Smooth muscle cell (in vitro differentiated cells): ENCODE data around the gene FSTL4. TPM values are rescaled to one million over a fixed set of nuclear protein-coding genes. Genes with fewer than 3 reads are reported as not detected.
"Not testable (repeated sequence)": the region's sequence is repeated elsewhere in the genome, so short reads cannot be mapped to it uniquely, and the experiment has no call there.

Source experiments
- DNase-seq: peaks from one replicate; lab custom pipeline; 2025; ENCODE audit not compliant: unreplicated experiment; lab: John Stamatoyannopoulos, UW
- H2AFZ ChIP-seq: fragments of 200-600 bp; sonication (generic); 2 replicates; pipeline ENCODE4 v1.6.0; 2016; ENCODE audit warnings: antibody characterized with exemption, low read depth, mild to moderate bottlenecking
- H3F3A ChIP-seq: fragments of 200-600 bp; sonication (generic); 2 replicates; pipeline ENCODE4 v1.6.0; 2017; ENCODE audit warnings: antibody characterized with exemption, low read depth
- H3K27ac ChIP-seq: fragments of 200-600 bp; sonication (generic); 2 replicates; pipeline ENCODE4 v1.5.1; 2016; ENCODE audit warnings: low read depth, mild to moderate bottlenecking
- H3K27me3 ChIP-seq: fragments of 200-600 bp; sonication (generic); 2 replicates; pipeline ENCODE4 v1.6.1; 2016; ENCODE audit warnings: low read depth, mild to moderate bottlenecking
- H3K36me3 ChIP-seq: fragments of 200-600 bp; sonication (generic); 2 replicates; pipeline ENCODE4 v1.5.1; 2016; ENCODE audit warnings: low read depth
- H3K4me1 ChIP-seq: fragments of 200-600 bp; sonication (generic); 2 replicates; pipeline ENCODE4 v1.5.1; 2016; ENCODE audit warnings: low read depth
- H3K4me2 ChIP-seq: fragments of 200-600 bp; sonication (generic); 2 replicates; pipeline ENCODE4 v1.6.0; 2016; ENCODE audit warnings: mild to moderate bottlenecking
- H3K4me3 ChIP-seq: fragments of 200-600 bp; sonication (generic); 2 replicates; pipeline ENCODE4 v1.5.1; 2016; ENCODE audit warnings: mild to moderate bottlenecking
- H3K79me2 ChIP-seq: fragments of 200-600 bp; sonication (generic); 2 replicates; pipeline ENCODE4 v1.6.0; 2016; ENCODE audit warnings: low read depth, mild to moderate bottlenecking
- H3K9ac ChIP-seq: fragments of 200-600 bp; sonication (generic); 2 replicates; pipeline ENCODE4 v1.6.0; 2016; ENCODE audit warnings: low read depth
- H3K9me3 ChIP-seq: fragments of 200-600 bp; sonication (generic); replicated peaks from 2 replicates; pipeline ENCODE4 v1.5.1; 2016; ENCODE audit warnings: low read depth
- H4K20me1 ChIP-seq: fragments of 200-600 bp; sonication (generic); 2 replicates; pipeline ENCODE4 v1.6.0; 2016; ENCODE audit warnings: low read depth
- CTCF ChIP-seq: fragments of 200-600 bp; sonication (generic); IDR thresholded peaks from 2 replicates; pipeline ENCODE4 v1.5.1; 2017; ENCODE audit warnings: borderline replicate concordance, mild to moderate bottlenecking, antibody characterized with exemption; ENCODE audit not compliant: insufficient read depth, poor library complexity, severe bottlenecking
- WGBS: methylation state at CpG from one replicate; pipeline ENCODE4 v1.1.7; 2016; ENCODE audit warnings: low lambda C conversion rate; 5-methylcytosine and 5-hydroxymethylcytosine counted together
- polyA plus RNA-seq: library from polyadenylated mRNA; unstranded; fragments of >200 nt; fragmentation: Nextera tagmentation; extraction: Ambion mirVana; gene quantifications from 2 replicates; pipeline ENCODE4 v1.2.1, GENCODE V29; 2016
- total RNA-seq: library from RNA; depleted of rRNA; stranded (reverse); fragments of >200 nt; gene quantifications from 2 replicates; pipeline ENCODE4 v1.2.3, GENCODE V29; 2014

FSTL4 gene
- total and polyA plus RNA-seq, 2 experiments from 2014 or later = 0.49 TPM; not detected in 1

- Histone ChIP-seq H3K27ac (no peak overlapping the region), H3K4me1 (peaks cover 13% of the 10 kb centered on the region)
- WGBS = 87% methylated on average over 9 of the region's 9 CpGs
Measured at GRCh38 chr5:133397990-133398645, 214.2 kb downstream of the FSTL4 start.

GRCh38 chr5:133397348-133397747 lies 215.0 kb downstream of the FSTL4 start:
- 39% methylated on average over 2 of the region's 2 CpGs for WGBS
- TF ChIP-seq CTCF = no peak
- DNase-seq = no peak
- Histone ChIP-seq H3K9ac (no peak overlapping the region), H3K4me1 (peaks cover 13% of the 10 kb centered on the region), H3K79me2 (no peaks in the 10 kb centered on the region), H3K4me3 (no peak overlapping the region), H3K27me3 (no peaks in the 10 kb centered on the region), H3K9me3 (no peaks in the 10 kb centered on the region), H4K20me1 (no peaks in the 10 kb centered on the region), H3K36me3 (no peaks in the 10 kb centered on the region), H2AFZ (peak overlapping the region; percentile 30), H3K4me2 (no peak overlapping the region), H3K27ac (no peak overlapping the region), H3F3A (no peaks in the 10 kb centered on the region)

More at GRCh38 chr5:133397990-133398645, 214.2 kb downstream of the FSTL4 start:
- Histone ChIP-seq H3K4me2 (no peak overlapping the region), H3K79me2 (no peaks in the 10 kb centered on the region), H3K27me3 (no peaks in the 10 kb centered on the region), H3K9me3 (no peaks in the 10 kb centered on the region), H4K20me1 (no peaks in the 10 kb centered on the region), H3K36me3 (no peaks in the 10 kb centered on the region), H3K4me3 (no peak overlapping the region), H2AFZ (no peak overlapping the region), H3F3A (no peaks in the 10 kb centered on the region), H3K9ac (no peak overlapping the region)
- DNase-seq = no peak
- no peak for TF ChIP-seq CTCF

DNA sequence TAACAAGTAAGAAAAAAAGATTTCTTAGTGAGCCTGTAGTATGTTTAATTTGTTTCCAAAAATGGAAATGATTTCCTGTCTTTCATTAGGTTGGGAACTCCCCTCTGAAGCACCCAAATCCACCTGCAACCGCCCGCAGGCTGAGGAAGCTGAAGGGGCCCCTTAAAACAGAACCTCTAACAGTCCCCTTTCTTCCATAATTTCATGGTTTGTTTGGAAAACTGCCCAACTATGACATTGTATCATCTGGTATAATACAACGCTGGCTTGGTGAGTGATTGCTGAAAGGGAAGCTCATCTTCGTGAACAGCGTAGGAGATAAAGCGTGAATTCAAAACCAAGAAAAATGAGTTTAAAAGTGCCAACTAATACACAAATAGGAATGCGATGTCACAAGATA lies 215.5 kb downstream of the FSTL4 start:
- no peak for TF ChIP-seq CTCF
- WGBS = 92% methylated on average over 7 of the region's 7 CpGs
- H3K4me3 ChIP-seq = no peak overlapping the region

GRCh38 chr5:133396187-133396741 lies 216.1 kb downstream of the FSTL4 start:
- Histone ChIP-seq H3K79me2 (no peaks in the 10 kb centered on the region), H3K27ac (no peak overlapping the region), H4K20me1 (no peaks in the 10 kb centered on the region), H3K27me3 (no peaks in the 10 kb centered on the region), H3K4me3 (no peak overlapping the region), H3K9ac (no peak overlapping the region), H2AFZ (no peak overlapping the region), H3F3A (no peaks in the 10 kb centered on the region), H3K4me2 (no peak overlapping the region), H3K9me3 (no peaks in the 10 kb centered on the region), H3K4me1 (peaks cover 13% of the 10 kb centered on the region), H3K36me3 (no peaks in the 10 kb centered on the region)
- no peak for TF ChIP-seq CTCF
- 76% methylated on average over 6 of the region's 6 CpGs for WGBS
- DNase-seq = no peak

More for the DNA sequence above, 215.5 kb downstream of the FSTL4 start:
- Histone ChIP-seq H3K4me2 (no peak overlapping the region), H3K79me2 (no peaks in the 10 kb centered on the region), H3F3A (no peaks in the 10 kb centered on the region), H4K20me1 (no peaks in the 10 kb centered on the region), H3K27me3 (no peaks in the 10 kb centered on the region), H3K9me3 (no peaks in the 10 kb centered on the region), H3K4me1 (peaks cover 13% of the 10 kb centered on the region), H3K36me3 (no peaks in the 10 kb centered on the region), H2AFZ (peak overlapping the region; percentile 30), H3K27ac (no peak overlapping the region), H3K9ac (no peak overlapping the region)
- no peak for DNase-seq

DNA sequence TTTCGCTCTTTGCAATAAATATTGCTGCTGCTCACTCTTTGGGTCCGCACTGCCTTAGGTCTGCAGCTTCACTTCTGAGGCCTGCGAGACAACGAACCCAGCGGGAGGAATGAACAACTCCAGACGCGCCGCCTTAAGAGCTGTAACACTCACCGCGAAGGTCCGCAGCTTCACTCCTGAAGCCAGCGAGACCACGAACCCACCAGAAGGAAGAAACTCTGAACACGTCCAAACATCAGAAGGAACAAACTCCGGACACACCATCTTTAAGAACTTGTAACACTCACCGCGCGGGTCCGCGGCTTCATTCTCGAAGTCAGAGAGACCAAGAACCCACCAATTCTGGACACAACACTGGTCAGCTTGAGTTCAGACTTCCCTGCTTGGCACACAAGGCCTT lies 217.1 kb downstream of the FSTL4 start:
- H3K79me2 ChIP-seq, H4K20me1 ChIP-seq: not testable (repeated sequence)
- 94% methylated on average over 21 of the region's 21 CpGs for WGBS

GRCh38 chr5:133394477-133394817 lies 217.9 kb downstream of the FSTL4 start:
- H3K9me3 ChIP-seq, H3K4me3 ChIP-seq, H3K9ac ChIP-seq, H3K27ac ChIP-seq, H2AFZ ChIP-seq, H3K27me3 ChIP-seq, DNase-seq, H3K79me2 ChIP-seq, H3F3A ChIP-seq, H3K36me3 ChIP-seq, H4K20me1 ChIP-seq, H3K4me2 ChIP-seq: not testable (repeated sequence)
- WGBS = 96% methylated on average over 22 of the region's 22 CpGs
- H3K4me1 ChIP-seq = peaks cover 13% of the 10 kb centered on the region

More for the DNA sequence above, 217.1 kb downstream of the FSTL4 start:
- H3K27me3 ChIP-seq, H3K4me2 ChIP-seq, H2AFZ ChIP-seq, H3K9ac ChIP-seq, DNase-seq, H3K27ac ChIP-seq, H3F3A ChIP-seq, H3K36me3 ChIP-seq, H3K4me3 ChIP-seq, H3K9me3 ChIP-seq: not testable (repeated sequence)
- H3K4me1 ChIP-seq = peaks cover 13% of the 10 kb centered on the region
